Neural progenitor cell (in vitro differentiated cells): ENCODE results near the gene BCL2L13. TPM values are rescaled to one million over a fixed set of nuclear protein-coding genes. Genes with fewer than 3 reads are reported as not detected.

Experiments used
- DNase-seq: peaks from one replicate; pipeline ENCODE4 v3.0.0-alpha.2; 2016; ENCODE audit warnings: low spot score
- H2AFZ ChIP-seq: fragments of 200-600 bp; sonication (generic); replicated peaks from 2 replicates; pipeline ENCODE4 v1.6.1; 2016; ENCODE audit warnings: antibody characterized with exemption
- H3F3A ChIP-seq: fragments of 200-600 bp; sonication (generic); 2 replicates; pipeline ENCODE4 v1.6.1; 2016; ENCODE audit warnings: antibody characterized with exemption, low read depth
- H3K27ac ChIP-seq: fragments of 200-600 bp; sonication (generic); 2 replicates; pipeline ENCODE4 v1.5.1; 2016; ENCODE audit warnings: mild to moderate bottlenecking
- H3K27me3 ChIP-seq: fragments of 200-600 bp; sonication (generic); 2 replicates; pipeline ENCODE4 v1.6.1; 2016; ENCODE audit warnings: mild to moderate bottlenecking, moderate library complexity
- H3K36me3 ChIP-seq: fragments of 200-600 bp; sonication (generic); 2 replicates; pipeline ENCODE4 v1.5.1; 2016
- H3K4me1 ChIP-seq: fragments of 200-600 bp; sonication (generic); 2 replicates; pipeline ENCODE4 v1.6.1; 2016; ENCODE audit warnings: mixed run types
- H3K4me2 ChIP-seq: fragments of 200-600 bp; sonication (generic); 2 replicates; pipeline ENCODE4 v1.6.1; 2016
- H3K4me3 ChIP-seq: fragments of 200-600 bp; sonication (generic); 2 replicates; pipeline ENCODE4 v1.5.1; 2016
- H3K79me2 ChIP-seq: fragments of 200-600 bp; sonication (generic); 2 replicates; pipeline ENCODE4 v1.6.1; 2016; ENCODE audit warnings: low read depth
- H3K9ac ChIP-seq: fragments of 200-600 bp; sonication (generic); 2 replicates; pipeline ENCODE4 v1.6.1; 2016
- H3K9me3 ChIP-seq: fragments of 200-600 bp; sonication (generic); 2 replicates; pipeline ENCODE4 v1.5.1; 2016; ENCODE audit warnings: low read depth
- H4K20me1 ChIP-seq: fragments of 200-600 bp; sonication (generic); 2 replicates; pipeline ENCODE4 v1.6.1; 2016; ENCODE audit warnings: low read depth
- H3K27ac Mint-ChIP-seq: 3 replicates; pipeline ENCODE4 v1.8.0; 2021; ENCODE audit warnings: mixed read lengths
- H3K27me3 Mint-ChIP-seq: 2 replicates; pipeline ENCODE4 v1.8.0; 2022; ENCODE audit warnings: low read depth, mild to moderate bottlenecking, inconsistent platforms, moderate library complexity, mixed read lengths; ENCODE audit not compliant: insufficient read depth
- H3K36me3 Mint-ChIP-seq: 3 replicates; pipeline ENCODE4 v1.8.0; 2021; ENCODE audit warnings: mixed read lengths
- H3K4me1 Mint-ChIP-seq: 3 replicates; pipeline ENCODE4 v1.8.0; 2021; ENCODE audit warnings: mixed read lengths
- H3K4me3 Mint-ChIP-seq: 3 replicates; pipeline ENCODE4 v1.8.0; 2021; ENCODE audit warnings: mild to moderate bottlenecking, moderate library complexity, mixed read lengths
- H3K9me3 Mint-ChIP-seq: 3 replicates; pipeline ENCODE4 v1.8.0; 2020; ENCODE audit warnings: mixed read lengths
- CTCF ChIP-seq: fragments of 200-600 bp; sonication (generic); IDR thresholded peaks from 2 replicates; pipeline ENCODE4 v1.5.1; 2017; ENCODE audit warnings: antibody characterized with exemption, mild to moderate bottlenecking
- EZH2 ChIP-seq: fragments of 200-600 bp; sonication (generic); IDR thresholded peaks from 2 replicates; pipeline ENCODE4 v1.6.1; 2017; ENCODE audit warnings: antibody characterized with exemption, mild to moderate bottlenecking, moderate library complexity
- EZH2phosphoT487 ChIP-seq: fragments of 200-600 bp; sonication (generic); IDR thresholded peaks from 2 replicates; pipeline ENCODE4 v1.6.1; 2017; ENCODE audit warnings: antibody characterized with exemption
- total RNA-seq: library from RNA; depleted of rRNA; stranded (reverse); fragments of >200 nt; gene quantifications from 2 replicates; pipeline ENCODE4 v1.2.3, GENCODE V29; 2015; ENCODE audit warnings: low replicate concordance

The BCL2L13 gene
- total RNA-seq, 1 donor from 2014 or later: 47.7 TPM

- Mint-ChIP-seq H3K27me3 (peaks cover 2% of the 10 kb centered on the region), H3K9me3 (no peaks in the 10 kb centered on the region), H3K27ac (no peak overlapping the region), H3K36me3 (peaks cover 3% of the 10 kb centered on the region), H3K4me3 (no peak overlapping the region), H3K4me1 (peaks cover 5% of the 10 kb centered on the region)
- H4K20me1 ChIP-seq: no peaks in the 10 kb centered on the region
- TF ChIP-seq EZH2 (no peak), EZH2phosphoT487 (no peak), CTCF (no peak)
- H2AFZ ChIP-seq: no peak overlapping the region
- no peak overlapping the region for H3K27ac ChIP-seq
- no peaks in the 10 kb centered on the region for H3K36me3 ChIP-seq
- no peak overlapping the region for H3K4me2 ChIP-seq
- H3K4me3 ChIP-seq: no peak overlapping the region
- no peak for DNase-seq
- H3K4me1 ChIP-seq: no peaks in the 10 kb centered on the region
- H3K9ac ChIP-seq: no peak overlapping the region
- H3K79me2 ChIP-seq: no peaks in the 10 kb centered on the region
- H3F3A ChIP-seq: no peaks in the 10 kb centered on the region
- H3K9me3 ChIP-seq: no peaks in the 10 kb centered on the region
- no peaks in the 10 kb centered on the region for H3K27me3 ChIP-seq
Observed at GRCh38 chr22:17698948-17699347, 60.4 kb downstream of the BCL2L13 start.

- Histone ChIP-seq H3K9ac (no peak overlapping the region), H3K79me2 (no peaks in the 10 kb centered on the region), H3K9me3 (no peaks in the 10 kb centered on the region), H3K27me3 (no peaks in the 10 kb centered on the region), H3K27ac (no peak overlapping the region), H3K4me2 (no peak overlapping the region), H3K4me3 (no peak overlapping the region), H3K4me1 (no peaks in the 10 kb centered on the region), H3F3A (no peaks in the 10 kb centered on the region), H4K20me1 (no peaks in the 10 kb centered on the region), H3K36me3 (no peaks in the 10 kb centered on the region), H2AFZ (no peak overlapping the region)
- Mint-ChIP-seq H3K4me1 (peaks cover 5% of the 10 kb centered on the region), H3K27ac (no peak overlapping the region), H3K27me3 (peaks cover 2% of the 10 kb centered on the region), H3K36me3 (peaks cover 3% of the 10 kb centered on the region), H3K9me3 (no peaks in the 10 kb centered on the region), H3K4me3 (no peak overlapping the region)
- no peak for TF ChIP-seq EZH2
- TF ChIP-seq EZH2phosphoT487: no peak
- TF ChIP-seq CTCF: no peak
- DNase-seq: no peak
Observed at GRCh38 chr22:17699696-17700340, 61.3 kb downstream of the BCL2L13 start.

- Mint-ChIP-seq H3K4me3 (no peak overlapping the region), H3K36me3 (peaks cover 4% of the 10 kb centered on the region), H3K27me3 (peaks cover 2% of the 10 kb centered on the region), H3K27ac (no peak overlapping the region), H3K9me3 (no peaks in the 10 kb centered on the region), H3K4me1 (peaks cover 5% of the 10 kb centered on the region)
- Histone ChIP-seq H3F3A (no peaks in the 10 kb centered on the region), H3K4me1 (no peaks in the 10 kb centered on the region), H3K27ac (no peak overlapping the region), H3K36me3 (no peaks in the 10 kb centered on the region), H3K27me3 (no peaks in the 10 kb centered on the region), H2AFZ (no peak overlapping the region), H3K4me2 (no peak overlapping the region), H3K79me2 (no peaks in the 10 kb centered on the region), H4K20me1 (no peaks in the 10 kb centered on the region), H3K9ac (no peak overlapping the region), H3K9me3 (no peaks in the 10 kb centered on the region), H3K4me3 (no peak overlapping the region)
- DNase-seq: no peak
- no peak for TF ChIP-seq CTCF
- no peak for TF ChIP-seq EZH2
- TF ChIP-seq EZH2phosphoT487: no peak
Observed at GRCh38 chr22:17700778-17701177, 62.2 kb downstream of the BCL2L13 start.
